ENCODE results near the gene TM7SF3.

The TM7SF3 gene

GRCh38 chr12:27014085-27014858 is at the start of gene TM7SF3:
TM7SF3 (minus strand) TSS chr12:27014384; CDS start chr12:27014168, 216 bp downstream.
- H3K4me3 ChIP-seq (ENCODE audit: low read length) = peak within 1 kb of the TSS; percentile 96
- TF ChIP-seq CTCF (IDR thresholded peaks at IDR 0.05; ENCODE audit: insufficient read depth, low read depth, low read length, missing control alignments) = peak; percentile 60
- peak; percentile 95 for DNase-seq (ENCODE audit: low read depth)

- DNase-seq (ENCODE audit: low read depth) = no peak
- TF ChIP-seq CTCF (IDR thresholded peaks at IDR 0.05; ENCODE audit: insufficient read depth, low read depth, low read length, missing control alignments) = no peak
These were observed 49.2 kb upstream of the TM7SF3 start for GRCh38 chr12:27063250-27063851.

GRCh38 chr12:27061317-27061716 is 47.1 kb upstream of the TM7SF3 start:
- H3K4me3 ChIP-seq (ENCODE audit: low read length) = no peak overlapping the region
- DNase-seq (ENCODE audit: low read depth) = no peak
- TF ChIP-seq CTCF (IDR thresholded peaks at IDR 0.05; ENCODE audit: insufficient read depth, low read depth, low read length, missing control alignments) = no peak

More at GRCh38 chr12:27063250-27063851, 49.2 kb upstream of the TM7SF3 start:
- H3K4me3 ChIP-seq (ENCODE audit: low read length) = no peak overlapping the region

- TF ChIP-seq CTCF (IDR thresholded peaks at IDR 0.05; ENCODE audit: insufficient read depth, low read depth, low read length, missing control alignments) = no peak
- DNase-seq (ENCODE audit: low read depth) = no peak
These were observed 46.6 kb upstream of the TM7SF3 start for GRCh38 chr12:27060740-27061139.

GRCh38 chr12:27057543-27057942 is 43.4 kb upstream of the TM7SF3 start:
- TF ChIP-seq CTCF (IDR thresholded peaks at IDR 0.05; ENCODE audit: insufficient read depth, low read depth, low read length, missing control alignments) = no peak
- peak; percentile 82 for DNase-seq (ENCODE audit: low read depth)
- no peak overlapping the region for H3K4me3 ChIP-seq (ENCODE audit: low read length)

More at GRCh38 chr12:27060740-27061139, 46.6 kb upstream of the TM7SF3 start:
- no peak overlapping the region for H3K4me3 ChIP-seq (ENCODE audit: low read length)

- TF ChIP-seq CTCF (IDR thresholded peaks at IDR 0.05; ENCODE audit: insufficient read depth, low read depth, low read length, missing control alignments) = no peak
- DNase-seq (ENCODE audit: low read depth) = no peak
- H3K4me3 ChIP-seq (ENCODE audit: low read length) = no peak overlapping the region
These were observed 41.8 kb upstream of the TM7SF3 start for GRCh38 chr12:27055966-27056365.
